ENCODE measurements around the gene PDE3B. TPM values are rescaled to one million over a fixed set of nuclear protein-coding genes. Genes with fewer than 3 reads are reported as not detected.
A peak's percentile ranks its signal among the peaks of the same experiment; 100 is the strongest.
"Not testable (repeated sequence)": the region's sequence is repeated elsewhere in the genome, so short reads cannot be mapped to it uniquely, and the experiment has no call there.

PDE3B gene
- polyA plus RNA-seq, 3 donors from 2014 or later: 2.4 to 4.7 (median 2.6) TPM

DNA sequence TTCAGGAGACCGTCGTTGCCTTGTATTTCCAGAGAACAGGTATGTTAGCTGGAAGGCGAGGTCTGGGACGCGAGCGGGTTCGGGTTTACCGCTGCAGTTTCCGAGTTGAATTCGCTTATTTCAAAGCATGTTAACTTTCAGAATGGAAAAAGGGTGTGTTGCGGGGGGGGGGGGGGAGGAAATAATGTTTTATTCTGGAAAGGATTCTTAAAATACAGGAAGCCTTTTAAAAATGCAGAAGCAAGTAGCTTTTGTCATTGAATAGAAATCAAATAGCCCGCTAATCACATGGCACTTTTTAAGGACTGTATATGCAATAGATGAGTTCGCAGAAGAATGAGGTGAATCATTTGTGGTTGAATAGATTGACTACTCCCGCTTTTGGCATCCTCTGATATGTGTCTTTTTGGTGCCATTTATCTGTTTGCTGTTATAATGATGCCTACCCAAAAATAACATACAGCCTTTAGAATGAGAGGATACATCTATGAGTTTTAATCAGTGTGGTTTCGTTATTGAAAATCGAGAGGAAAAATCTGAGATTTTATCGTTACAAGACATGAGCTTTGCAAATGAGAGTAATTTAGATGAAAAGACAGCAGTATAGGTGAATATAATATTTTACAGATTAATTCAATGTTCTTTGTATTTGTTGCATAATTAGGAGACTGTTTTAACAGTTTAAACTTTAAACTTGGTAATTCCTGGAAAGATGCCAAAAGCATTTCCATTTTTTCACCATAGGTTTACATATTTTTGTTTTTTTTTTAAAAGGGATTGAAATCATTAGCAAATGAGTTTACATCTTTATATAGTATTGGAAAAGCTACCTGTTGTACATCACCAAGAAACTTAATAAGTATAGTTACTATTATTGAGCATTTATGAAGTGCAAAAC, 1.7 kb downstream of the PDE3B start:
- H3K27ac Mint-ChIP-seq: peak overlapping the region; percentile 1 to 81 (median 47)
- no peaks in the 10 kb centered on the region for H3K9me3 Mint-ChIP-seq
- DNase-seq: peak in 2 of 3 donors; percentile 18 to 27
- H3K4me1 Mint-ChIP-seq: peaks cover 19 to 22% of the 10 kb centered on the region in 2 donors
- peaks cover 6 to 19% (median 7%) of the 10 kb centered on the region in 3 donors for H3K27me3 Mint-ChIP-seq (ENCODE audit: low read depth in 3 of 3)
- H3K4me3 Mint-ChIP-seq: peak overlapping the region; percentile 78 to 95 (median 86)
- H3K36me3 Mint-ChIP-seq: peaks cover 0 to 1% (median under 1%) of the 10 kb centered on the region in 3 donors

DNA sequence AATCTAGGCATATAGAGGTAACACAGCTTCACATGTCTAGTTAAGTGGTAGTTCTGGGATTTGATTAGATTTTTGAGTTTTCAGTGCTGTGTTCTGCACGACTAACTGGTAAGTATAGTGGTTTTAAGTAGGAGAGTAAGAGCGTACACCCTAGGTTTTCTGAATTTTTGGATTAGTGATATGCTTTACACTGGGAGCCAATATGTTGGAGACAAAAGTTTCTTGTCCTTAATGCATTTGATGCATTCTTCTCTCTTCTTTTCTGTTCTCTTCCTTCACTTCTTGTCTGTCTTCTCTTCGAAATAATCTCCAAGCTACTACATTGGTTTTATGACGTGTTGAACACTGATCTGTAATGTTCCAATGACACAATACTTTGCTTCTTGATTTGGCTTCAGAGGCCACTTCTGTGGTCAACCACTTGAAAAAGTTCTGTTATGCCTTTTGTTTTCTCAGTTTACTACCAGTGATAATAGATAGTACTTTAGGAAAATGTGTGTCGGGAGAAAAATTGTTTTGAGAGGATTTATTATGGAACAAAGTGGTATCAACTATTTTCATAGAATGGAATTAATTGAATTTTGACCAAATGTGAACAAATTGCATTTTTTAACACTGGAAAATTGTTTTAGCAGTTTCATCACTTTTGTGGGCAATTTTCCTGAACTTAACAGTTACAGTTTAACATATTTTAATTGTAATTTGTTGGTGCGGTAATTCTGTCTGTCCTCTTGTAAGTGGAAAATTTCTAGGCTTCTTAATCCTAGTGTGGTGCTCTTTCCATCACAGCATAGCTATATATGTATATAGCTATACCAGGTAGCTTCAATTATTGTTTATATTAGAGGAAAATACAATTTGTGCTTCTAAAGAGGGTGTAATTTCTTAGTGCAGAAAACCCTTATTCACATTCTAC, 2.6 kb downstream of the PDE3B start:
- DNase-seq: peak in 2 of 3 donors; percentile 12 to 24
- no peaks in the 10 kb centered on the region for H3K9me3 Mint-ChIP-seq
- H3K4me1 Mint-ChIP-seq: peaks cover 19 to 22% of the 10 kb centered on the region in 2 donors
- H3K36me3 Mint-ChIP-seq: peaks cover 0 to 8% (median 4%) of the 10 kb centered on the region in 3 donors
- peak overlapping the region; percentile 63 to 95 (median 78) for H3K4me3 Mint-ChIP-seq
- H3K27me3 Mint-ChIP-seq (ENCODE audit: low read depth in 3 of 3): peaks cover 7 to 19% (median 9%) of the 10 kb centered on the region in 3 donors
- H3K27ac Mint-ChIP-seq: peak overlapping the region in 1 of 6 donors; percentile 22

DNA sequence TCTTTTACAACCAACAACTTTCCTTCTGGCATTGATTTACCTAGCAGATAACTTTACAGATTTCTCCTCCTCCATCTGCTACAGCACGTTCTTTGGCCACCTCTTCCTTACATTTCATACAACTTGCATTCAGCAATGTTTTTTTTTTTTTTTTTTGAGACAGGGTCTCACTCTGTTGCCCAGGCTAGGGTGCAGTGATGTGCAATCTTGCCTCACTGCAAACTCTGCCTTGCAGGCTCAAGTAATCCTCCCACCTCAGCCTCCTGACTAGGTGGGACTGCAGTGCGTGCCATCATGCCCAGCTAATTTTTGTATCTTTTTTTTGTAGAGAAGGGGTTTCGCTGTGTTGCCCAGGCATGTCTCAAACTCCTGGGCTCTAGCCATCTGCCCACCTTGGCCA, 6.5 kb downstream of the PDE3B start:
- Mint-ChIP-seq H3K36me3 (peaks cover 0 to 8% (median 4%) of the 10 kb centered on the region in 3 donors), H3K27ac (no peak overlapping the region), H3K4me1 (peaks cover 13 to 18% of the 10 kb centered on the region in 2 donors), H3K9me3 (no peaks in the 10 kb centered on the region), H3K4me3 (no peak overlapping the region), H3K27me3 (ENCODE audit: low read depth in 3 of 3) (peaks cover 7 to 14% (median 13%) of the 10 kb centered on the region in 3 donors)
- no peak for DNase-seq

DNA sequence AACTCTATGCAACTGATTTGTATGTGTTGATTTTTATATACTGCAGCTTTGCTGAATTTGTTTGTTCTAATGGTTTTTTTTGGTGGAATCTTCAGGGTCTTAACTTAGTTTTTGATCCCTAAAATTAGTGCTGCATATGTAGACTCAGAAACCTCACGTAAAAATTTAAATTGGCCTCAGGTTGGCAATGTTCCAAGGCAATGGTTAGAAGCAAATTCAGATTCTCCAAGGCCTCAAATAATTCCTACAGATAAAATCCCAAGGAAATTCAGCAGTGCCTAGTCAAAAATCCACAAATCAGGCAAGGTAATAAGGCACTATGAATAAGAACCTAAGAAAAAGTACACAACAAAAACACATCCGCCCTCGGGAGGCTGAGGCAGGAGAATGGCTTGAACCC, 9.5 kb downstream of the PDE3B start:
- Mint-ChIP-seq H3K27me3 (ENCODE audit: low read depth in 3 of 3) (peaks cover 3 to 10% (median 9%) of the 10 kb centered on the region in 3 donors), H3K36me3 (peaks cover 0 to 8% (median 4%) of the 10 kb centered on the region in 3 donors), H3K4me3 (no peak overlapping the region), H3K27ac (no peak overlapping the region), H3K4me1 (no peaks in the 10 kb centered on the region), H3K9me3 (peaks cover 0 to 1% (median 0%) of the 10 kb centered on the region in 6 donors)
- no peak for DNase-seq

DNA sequence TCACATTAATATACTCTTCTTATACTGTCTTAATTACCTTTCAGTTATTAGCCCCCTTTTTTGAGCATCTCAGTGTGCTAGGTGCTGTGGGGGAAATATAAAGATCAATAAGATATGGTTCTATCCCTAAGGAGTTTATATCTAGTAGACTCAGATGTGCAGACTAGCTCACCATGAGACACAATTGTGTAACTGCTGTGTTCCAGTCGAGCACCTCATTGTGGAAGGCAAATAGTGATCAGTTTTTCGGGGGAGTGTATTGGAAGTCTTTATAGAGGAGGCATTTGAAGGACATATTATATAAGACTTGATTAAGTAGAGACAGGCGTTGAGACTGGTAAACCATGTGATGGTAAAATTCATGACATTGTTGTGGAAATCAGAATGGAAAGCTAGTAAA, 11.8 kb downstream of the PDE3B start:
- H3K27ac Mint-ChIP-seq: no peak overlapping the region
- no peak overlapping the region for H3K4me3 Mint-ChIP-seq
- peaks cover 0 to 1% (median 0%) of the 10 kb centered on the region in 6 donors for H3K9me3 Mint-ChIP-seq
- H3K36me3 Mint-ChIP-seq: peaks cover 0 to 11% (median 1%) of the 10 kb centered on the region in 3 donors
- H3K4me1 Mint-ChIP-seq: no peaks in the 10 kb centered on the region
- DNase-seq: no peak
- H3K27me3 Mint-ChIP-seq (ENCODE audit: low read depth in 3 of 3): peaks cover 0 to 8% (median 2%) of the 10 kb centered on the region in 3 donors

DNA sequence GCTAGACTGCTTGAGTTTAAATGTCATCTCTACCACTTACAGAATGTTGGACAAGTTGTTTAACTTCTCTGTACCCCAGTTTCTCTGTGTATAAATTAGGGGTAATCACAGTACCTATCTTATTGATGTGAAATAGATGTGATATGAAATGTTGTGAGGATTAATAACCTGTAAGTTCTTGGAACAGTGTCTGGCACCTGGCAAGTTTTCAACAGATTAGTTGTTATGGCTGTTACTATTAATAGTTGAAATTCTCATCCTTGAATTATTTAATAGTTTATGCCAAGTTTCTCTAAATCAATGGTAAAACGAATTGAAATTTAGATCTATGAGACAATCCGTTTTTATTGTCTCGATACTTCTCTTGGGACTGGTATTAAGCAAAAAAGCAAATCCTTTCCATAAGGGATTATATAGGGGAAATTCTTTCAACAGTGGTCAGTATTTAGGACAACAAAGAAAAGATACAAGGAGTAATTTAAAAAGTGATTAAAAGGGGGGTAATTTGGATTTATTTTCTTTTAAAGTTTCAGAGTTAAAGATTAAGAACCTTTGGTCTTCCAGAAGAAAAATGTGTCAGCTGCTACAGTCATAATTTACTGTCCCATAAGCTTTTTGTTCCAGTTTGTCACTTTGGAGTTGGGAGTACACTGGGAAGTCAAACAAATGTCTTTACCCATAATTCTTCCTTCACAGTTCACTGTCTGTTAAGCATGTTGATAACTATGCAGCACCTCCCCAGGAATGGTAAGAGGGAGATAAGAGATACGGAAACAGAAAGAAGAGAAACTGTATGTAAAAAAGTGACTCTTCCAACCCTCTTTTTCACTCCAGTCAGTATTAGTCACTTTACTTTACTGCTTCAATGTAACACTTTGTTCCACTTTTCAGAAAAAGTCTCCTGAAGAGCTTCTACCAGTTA, 13.2 kb downstream of the PDE3B start:
- DNase-seq: no peak
- H3K9me3 Mint-ChIP-seq: peaks cover 0 to 2% (median 0%) of the 10 kb centered on the region in 6 donors
- peaks cover 4 to 11% (median 5%) of the 10 kb centered on the region in 3 donors for H3K36me3 Mint-ChIP-seq
- no peak overlapping the region for H3K4me3 Mint-ChIP-seq
- no peaks in the 10 kb centered on the region for H3K4me1 Mint-ChIP-seq
- peaks cover 2 to 7% (median 3%) of the 10 kb centered on the region in 3 donors for H3K27me3 Mint-ChIP-seq (ENCODE audit: low read depth in 3 of 3)
- no peak overlapping the region for H3K27ac Mint-ChIP-seq

DNA sequence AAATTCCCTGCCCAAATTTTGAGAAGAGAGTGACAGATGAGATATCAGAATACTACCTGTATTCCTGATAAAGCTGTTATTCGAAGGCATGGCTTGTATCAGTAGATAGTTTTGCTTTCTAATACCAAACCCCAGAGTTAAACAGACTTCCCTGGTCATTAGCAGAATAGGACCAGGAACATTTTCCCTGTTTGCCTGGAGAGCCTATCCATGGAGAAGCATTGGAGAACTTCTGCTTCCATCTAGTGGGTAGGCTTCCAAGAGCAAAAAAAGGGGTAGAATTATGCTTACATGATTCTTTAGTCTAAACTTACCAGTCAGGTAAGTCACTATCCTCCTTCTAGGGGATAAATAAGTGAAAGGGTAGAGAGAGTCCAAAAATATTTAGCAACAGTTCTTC, 14.2 kb downstream of the PDE3B start:
- H3K4me3 Mint-ChIP-seq: no peak overlapping the region
- H3K36me3 Mint-ChIP-seq: peaks cover 7 to 14% (median 9%) of the 10 kb centered on the region in 3 donors
- no peak overlapping the region for H3K27ac Mint-ChIP-seq
- peaks cover 0 to 2% (median 0%) of the 10 kb centered on the region in 6 donors for H3K9me3 Mint-ChIP-seq
- DNase-seq: no peak
- H3K27me3 Mint-ChIP-seq (ENCODE audit: low read depth in 3 of 3): peaks cover 2 to 7% (median 3%) of the 10 kb centered on the region in 3 donors
- H3K4me1 Mint-ChIP-seq: no peaks in the 10 kb centered on the region

DNA sequence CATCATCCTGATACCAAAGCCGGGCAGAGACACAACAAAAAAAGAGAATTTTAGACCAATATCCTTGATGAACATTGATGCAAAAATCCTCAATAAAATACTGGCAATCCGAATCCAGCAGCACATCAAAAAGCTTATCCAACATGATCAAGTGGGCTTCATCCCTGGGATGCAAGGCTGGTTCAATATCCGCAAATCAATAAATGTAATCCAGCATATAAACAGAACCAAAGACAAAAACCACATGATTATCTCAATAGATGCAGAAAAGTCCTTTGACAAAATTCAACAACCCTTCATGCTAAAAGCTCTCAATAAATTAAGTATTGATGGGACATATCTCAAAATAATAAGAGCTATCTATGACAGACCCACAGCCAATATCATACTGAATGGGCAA, 21.3 kb downstream of the PDE3B start:
- H3K4me1 Mint-ChIP-seq; DNase-seq; H3K9me3 Mint-ChIP-seq; H3K4me3 Mint-ChIP-seq; H3K27ac Mint-ChIP-seq; H3K27me3 Mint-ChIP-seq (ENCODE audit: low read depth in 3 of 3); H3K36me3 Mint-ChIP-seq: not testable (repeated sequence)

DNA sequence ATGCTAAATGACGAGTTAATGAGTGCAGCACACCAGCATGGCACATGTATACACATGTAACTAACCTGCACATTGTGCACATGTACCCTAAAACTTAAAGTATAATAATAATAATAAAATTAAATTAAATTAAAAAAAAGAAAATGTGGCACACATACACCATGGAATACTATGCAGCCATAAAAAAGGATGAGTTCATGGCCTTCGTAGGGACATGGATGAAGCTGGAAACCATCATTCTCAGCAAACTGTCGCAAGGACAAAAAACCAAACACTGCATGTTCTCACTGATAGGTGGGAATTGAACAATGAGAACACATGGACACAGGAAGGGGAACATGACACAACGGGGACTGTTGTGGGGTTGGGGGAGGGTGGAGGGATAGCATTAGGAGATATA, 23.7 kb downstream of the PDE3B start:
- not testable (repeated sequence) for H3K36me3 Mint-ChIP-seq; H3K9me3 Mint-ChIP-seq; H3K4me3 Mint-ChIP-seq; H3K27me3 Mint-ChIP-seq (ENCODE audit: low read depth in 3 of 3); H3K4me1 Mint-ChIP-seq; DNase-seq; H3K27ac Mint-ChIP-seq

DNA sequence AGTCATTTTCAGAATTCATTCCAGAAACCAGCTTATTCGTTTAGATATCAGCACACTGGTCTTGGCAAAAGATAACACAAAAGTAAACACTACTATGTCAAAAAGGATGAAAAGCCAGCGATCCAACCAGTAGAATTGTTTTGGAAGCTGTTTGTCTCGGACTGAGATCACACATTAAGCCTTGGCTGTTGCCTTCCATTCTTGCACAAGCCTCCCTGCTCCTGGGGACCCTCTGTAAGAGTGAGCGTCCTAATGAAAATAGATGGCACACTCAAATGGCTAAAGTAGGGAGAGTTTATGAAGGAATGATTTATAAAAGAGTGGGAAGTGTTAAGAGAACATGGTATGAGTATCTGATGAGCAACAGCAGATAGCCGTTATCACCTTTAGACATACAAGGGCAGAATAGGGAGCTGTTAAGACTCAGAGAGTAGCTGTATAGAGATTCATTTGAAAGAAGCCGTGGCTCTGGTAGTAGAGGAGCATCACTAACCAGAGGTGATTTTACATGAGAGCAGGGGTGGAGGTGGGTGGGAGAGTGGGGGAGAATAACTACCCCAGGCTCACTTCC, 25.2 kb downstream of the PDE3B start:
- Mint-ChIP-seq H3K36me3 (no peaks in the 10 kb centered on the region), H3K9me3 (peaks cover 0 to 4% (median 0%) of the 10 kb centered on the region in 6 donors), H3K27ac (peak overlapping the region in 2 of 6 donors; percentile 17 to 38), H3K27me3 (ENCODE audit: low read depth in 3 of 3) (peaks cover 0 to 3% (median 2%) of the 10 kb centered on the region in 3 donors), H3K4me1 (no peaks in the 10 kb centered on the region), H3K4me3 (no peak overlapping the region)
- no peak for DNase-seq

DNA sequence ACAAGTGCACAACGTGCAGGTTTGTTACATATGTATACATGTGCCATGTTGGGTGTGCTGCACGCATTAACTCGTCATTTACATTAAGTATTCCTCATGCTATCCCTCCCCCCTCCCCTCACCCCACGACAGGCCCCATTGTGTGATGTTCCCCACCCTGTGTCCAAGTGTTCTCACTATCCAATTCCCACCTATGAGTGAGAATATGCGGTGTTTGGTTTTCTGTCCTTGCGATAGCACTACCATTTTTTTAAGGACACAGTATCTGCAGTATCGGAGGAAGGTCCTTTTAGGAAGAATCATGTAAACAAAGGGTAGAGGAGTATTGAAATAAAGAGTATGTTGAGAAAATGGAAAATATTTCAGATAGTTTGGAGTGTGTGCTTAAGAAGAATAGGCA, 25.9 kb downstream of the PDE3B start:
- Mint-ChIP-seq H3K4me3 (no peak overlapping the region), H3K27ac (no peak overlapping the region), H3K27me3 (ENCODE audit: low read depth in 3 of 3) (peaks cover 0 to 2% (median 1%) of the 10 kb centered on the region in 3 donors), H3K36me3 (peaks cover 0 to 4% (median 0%) of the 10 kb centered on the region in 3 donors), H3K4me1 (peaks cover 0 to 3% of the 10 kb centered on the region in 2 donors), H3K9me3 (peaks cover 0 to 2% (median 0%) of the 10 kb centered on the region in 6 donors)
- no peak for DNase-seq

DNA sequence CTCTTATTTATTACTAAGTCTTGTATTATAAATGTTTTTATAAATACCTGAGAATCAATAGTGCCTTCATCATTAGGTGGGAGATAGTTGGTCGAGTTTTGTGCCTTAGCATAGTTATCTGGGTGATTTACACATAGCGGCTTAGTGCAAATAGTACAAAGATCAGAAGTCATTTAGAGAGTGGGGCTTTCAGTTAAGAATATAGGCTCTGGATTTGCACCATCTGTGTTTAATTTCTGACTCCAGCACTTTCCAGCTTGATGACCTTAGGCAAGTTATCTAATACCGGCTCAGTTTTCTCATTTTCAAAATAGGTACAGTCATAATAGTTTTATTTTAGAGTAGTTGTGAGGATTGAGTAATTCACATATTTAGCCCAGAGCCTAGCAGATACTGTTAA, 26.4 kb downstream of the PDE3B start:
- Mint-ChIP-seq H3K27ac (peak overlapping the region in 1 of 6 donors; percentile 33), H3K27me3 (ENCODE audit: low read depth in 3 of 3) (peaks cover 0 to 2% (median 1%) of the 10 kb centered on the region in 3 donors), H3K36me3 (peaks cover 0 to 4% (median 0%) of the 10 kb centered on the region in 3 donors), H3K4me3 (no peak overlapping the region), H3K9me3 (peaks cover 0 to 2% (median 0%) of the 10 kb centered on the region in 6 donors), H3K4me1 (peaks cover 0 to 3% of the 10 kb centered on the region in 2 donors)
- no peak for DNase-seq
